HCEC 1CT (cell line): ENCODE results near the gene LRRC4.

Experiments
- DNase-seq: peaks from one replicate; pipeline ENCODE4 v3.0.0-alpha.2; 2017

LRRC4 gene

GRCh38 chr7:128056901-128057300 is 25.7 kb upstream of the LRRC4 start:
- DNase-seq, result peak; percentile 81

DNA sequence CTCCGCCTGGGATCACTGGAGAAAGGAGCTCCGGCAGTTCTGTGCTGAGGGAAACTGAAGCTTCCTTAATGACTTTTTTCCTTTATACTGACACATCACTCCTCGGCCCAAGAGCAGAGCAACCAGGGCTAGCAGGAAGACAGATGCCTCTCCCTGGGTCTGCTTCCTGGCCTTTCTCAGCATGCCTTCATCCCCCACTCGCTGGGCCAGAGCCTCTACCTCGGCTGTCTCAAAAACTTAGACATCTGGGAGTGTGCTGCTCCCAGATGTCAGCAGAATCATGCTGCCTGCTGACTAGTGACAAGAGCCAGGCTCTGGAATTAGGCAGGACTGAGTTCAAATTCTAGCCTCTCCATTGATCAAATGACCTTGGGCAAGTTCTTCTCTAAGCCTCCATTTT is 24.4 kb upstream of the LRRC4 start:
- no peak for DNase-seq

DNA sequence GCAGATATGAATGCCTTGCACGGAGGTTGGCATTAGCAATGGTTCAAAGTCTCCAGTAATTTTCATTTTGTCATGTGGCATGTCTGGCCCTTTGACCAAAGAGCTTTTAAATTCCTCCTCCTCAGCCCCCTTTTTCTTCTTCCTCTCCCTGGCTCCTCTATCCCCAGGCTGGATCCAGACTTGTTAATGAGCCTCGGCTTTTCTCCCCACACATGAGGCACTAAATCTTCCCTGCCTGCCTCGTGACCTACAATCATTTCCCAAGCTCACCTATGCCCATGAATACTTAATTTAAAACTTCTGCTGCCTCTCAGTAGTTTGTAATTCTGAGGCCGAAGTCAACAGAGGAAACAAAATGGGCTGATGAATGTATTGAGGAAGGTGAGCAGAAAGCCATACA is 23.3 kb upstream of the LRRC4 start:
- DNase-seq, result no peak

DNA sequence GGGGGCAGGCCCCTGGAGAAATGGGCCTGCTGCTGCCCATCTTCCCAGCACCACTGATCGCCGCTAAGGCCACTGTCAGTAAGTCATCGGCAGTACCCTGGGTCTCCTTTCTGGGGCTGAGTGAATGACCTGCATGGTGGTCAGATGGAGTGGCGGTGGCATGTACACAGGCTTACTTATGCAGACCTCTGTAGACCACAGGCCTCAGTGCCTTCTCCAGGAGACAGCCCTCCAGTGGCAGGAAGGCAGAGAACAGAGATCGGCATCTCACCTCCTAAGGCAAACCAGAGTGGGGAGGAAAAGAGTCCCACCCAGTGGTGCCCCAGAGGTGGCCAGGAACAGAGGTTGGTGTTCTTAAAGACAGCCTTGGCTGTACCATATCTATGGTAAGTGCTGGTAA is 22.8 kb upstream of the LRRC4 start:
- no peak for DNase-seq

DNA sequence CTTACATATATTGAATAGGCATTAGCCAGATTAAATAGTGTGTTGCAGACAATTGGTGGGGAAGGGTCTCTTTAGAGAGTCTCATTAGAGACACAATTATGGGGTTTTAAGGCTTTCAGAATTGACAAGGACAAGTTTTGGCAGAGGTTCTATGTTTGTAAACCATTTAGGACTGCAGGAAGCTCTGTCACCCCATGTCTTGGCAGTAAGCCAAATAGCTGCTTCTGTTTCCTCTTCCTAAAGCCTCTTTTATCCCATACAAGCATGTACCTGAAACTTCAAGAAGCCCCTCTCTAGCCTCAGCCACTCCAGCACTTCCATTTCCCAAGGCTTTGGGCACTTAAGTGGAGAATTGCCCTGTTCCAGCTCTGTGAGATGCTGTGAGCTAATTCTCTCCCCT is 21.8 kb upstream of the LRRC4 start:
- peak; percentile 28 for DNase-seq

DNA sequence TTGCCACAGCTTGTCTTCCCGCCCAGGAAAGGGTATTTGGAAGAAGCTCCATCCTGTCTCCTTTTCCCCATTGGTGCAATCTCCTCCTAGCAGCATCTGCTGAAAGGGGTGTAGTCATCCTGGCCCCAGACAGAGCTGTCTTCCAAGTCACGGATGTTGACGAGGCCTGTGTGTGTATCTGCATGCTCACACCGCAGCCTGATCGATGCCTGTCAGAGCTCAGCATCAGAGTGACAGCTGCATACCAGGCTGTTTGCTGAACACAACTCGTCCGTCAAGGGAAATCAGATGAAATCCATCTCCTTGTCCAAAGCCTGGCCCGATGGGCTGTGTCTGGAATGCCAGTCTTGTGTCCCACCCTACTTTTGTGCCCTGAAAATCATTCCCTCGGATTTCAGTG is 21.2 kb upstream of the LRRC4 start:
- no peak for DNase-seq

- DNase-seq, result peak; percentile 30
Observed at GRCh38 chr7:128045766-128046165, 14.5 kb upstream of the LRRC4 start.

DNA sequence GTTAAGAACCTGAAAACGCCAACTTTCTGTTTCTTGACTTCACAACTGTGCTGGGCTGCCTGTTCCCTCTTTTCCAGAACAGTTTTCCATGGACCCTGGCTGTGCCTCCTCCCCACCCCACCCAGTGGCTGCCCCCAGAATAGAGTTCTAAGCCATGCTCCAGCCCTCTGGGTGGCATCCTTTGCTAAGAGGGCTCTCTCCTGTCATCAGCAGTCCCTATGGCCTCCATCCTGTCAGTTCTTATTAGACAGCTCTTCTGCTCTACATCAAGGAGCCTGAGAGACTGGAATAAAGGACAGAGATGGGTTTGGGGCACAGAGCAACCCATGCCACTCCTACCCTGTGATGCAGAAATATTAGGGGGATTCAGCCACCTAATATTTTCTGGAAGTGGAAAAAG is 13.9 kb upstream of the LRRC4 start:
- no peak for DNase-seq

DNA sequence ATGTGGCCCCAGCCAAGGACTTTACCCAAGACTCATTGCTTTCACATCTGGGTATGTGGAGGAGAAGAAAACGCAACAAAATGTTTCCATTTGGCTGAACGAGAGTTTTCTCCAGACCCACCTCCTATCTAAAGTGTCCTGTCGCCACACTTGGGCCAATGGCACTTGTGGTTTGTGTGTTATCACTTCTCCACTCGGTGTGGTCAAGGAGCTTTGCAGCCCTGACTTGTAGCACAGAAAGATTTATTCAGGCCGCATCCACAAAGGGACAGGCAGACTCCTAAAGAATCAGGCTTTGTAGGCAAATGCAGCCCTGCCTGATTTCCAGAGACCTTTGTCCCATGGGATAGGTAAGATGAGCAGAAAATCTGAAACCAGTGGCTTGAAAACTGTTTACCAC is 12.8 kb upstream of the LRRC4 start:
- no peak for DNase-seq

- DNase-seq, result no peak
Observed at GRCh38 chr7:128042012-128042411, 10.8 kb upstream of the LRRC4 start.

DNA sequence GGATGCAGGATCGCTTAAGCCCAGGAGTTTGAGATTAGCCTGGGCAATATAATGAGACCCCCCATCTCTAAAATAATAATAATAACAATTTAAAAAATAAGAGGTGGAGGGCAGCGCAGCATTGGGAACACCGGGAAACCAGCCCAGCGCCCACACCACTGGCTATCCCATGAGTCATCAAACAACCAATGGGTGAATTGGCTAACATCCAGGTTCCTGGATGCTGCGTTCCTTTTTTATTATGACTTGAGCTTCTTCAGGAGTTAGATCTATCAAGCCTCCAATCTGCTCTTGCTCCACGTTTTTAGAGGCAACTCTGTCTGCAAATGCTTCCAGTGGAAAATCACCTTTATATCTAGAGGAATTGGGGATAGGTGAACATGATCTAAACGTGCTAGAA is 10.0 kb upstream of the LRRC4 start:
- peak; percentile 73 for DNase-seq

DNA sequence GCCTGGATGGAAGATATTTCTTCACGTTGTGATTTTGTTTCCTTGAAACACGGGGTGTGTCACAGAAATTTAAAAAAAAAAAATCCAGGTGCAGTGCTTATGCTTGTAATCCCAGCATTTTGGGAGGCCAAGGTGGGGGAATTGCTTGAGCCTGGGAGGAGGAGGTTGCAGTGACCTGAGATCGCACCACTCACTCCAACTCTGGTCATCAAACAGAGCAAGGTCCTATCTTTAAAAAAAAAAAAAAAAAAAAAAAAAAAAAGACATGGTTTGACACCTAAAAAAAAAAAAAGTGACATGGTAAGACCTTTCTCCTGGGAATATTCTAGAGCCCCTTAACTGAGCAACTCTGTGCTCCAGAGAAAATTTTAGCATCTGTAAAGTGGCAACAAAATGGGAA is 9.0 kb upstream of the LRRC4 start:
- DNase-seq, result no peak

GRCh38 chr7:128039544-128039953 is 8.3 kb upstream of the LRRC4 start:
- no peak for DNase-seq

DNA sequence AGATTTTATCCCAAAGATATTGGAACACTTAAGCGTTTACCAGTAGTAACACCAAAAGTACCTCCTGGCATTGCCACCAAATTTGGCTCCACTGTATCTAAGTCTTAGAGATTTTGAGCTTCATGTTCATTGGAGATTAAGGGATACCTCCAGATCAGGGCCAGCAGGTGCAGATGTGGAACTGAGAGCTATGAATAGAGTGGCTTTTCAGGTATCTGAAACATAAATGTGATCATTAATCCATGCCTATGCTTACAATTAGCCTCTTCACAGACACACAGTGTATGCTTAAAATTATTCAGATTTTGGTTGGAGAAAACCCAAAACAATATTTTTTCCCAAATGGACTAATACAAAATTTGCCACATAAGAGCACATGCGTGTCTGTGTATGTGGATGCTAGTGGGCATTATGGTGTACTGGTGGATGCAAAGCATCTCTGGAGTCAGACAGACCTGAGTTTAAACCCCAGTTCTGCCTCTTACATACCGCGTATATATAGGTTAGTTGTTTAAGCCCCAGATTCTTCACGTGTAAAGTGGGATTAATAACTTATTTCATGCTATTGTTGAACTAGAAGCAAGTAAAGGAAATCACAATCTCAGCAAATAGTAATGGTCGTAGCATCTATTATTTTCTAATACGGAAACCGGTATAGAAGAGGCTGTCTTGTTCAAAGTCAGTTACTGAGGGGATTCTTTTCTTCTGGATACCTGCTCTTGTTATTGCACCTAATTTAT is 6.8 kb upstream of the LRRC4 start:
- no peak for DNase-seq

DNA sequence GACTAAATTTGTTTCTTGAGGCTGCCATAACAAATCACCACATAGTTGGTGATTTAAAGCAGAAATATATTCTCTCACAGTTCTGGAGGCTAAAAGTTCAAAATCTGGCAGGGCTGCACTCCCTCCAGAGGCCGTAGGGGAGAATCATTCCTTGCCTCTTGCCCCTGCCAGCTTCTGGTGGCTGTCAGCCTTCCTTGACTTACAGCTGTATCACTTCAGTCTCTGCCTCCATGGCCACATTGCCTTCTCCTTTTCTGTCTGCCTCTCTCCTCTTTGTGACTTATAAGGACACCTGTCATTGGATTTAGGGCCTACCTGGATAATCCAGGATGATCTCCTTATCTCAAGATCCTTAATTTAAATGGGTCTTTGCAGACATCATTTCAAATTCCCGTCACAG is 5.8 kb upstream of the LRRC4 start:
- DNase-seq, result no peak

DNA sequence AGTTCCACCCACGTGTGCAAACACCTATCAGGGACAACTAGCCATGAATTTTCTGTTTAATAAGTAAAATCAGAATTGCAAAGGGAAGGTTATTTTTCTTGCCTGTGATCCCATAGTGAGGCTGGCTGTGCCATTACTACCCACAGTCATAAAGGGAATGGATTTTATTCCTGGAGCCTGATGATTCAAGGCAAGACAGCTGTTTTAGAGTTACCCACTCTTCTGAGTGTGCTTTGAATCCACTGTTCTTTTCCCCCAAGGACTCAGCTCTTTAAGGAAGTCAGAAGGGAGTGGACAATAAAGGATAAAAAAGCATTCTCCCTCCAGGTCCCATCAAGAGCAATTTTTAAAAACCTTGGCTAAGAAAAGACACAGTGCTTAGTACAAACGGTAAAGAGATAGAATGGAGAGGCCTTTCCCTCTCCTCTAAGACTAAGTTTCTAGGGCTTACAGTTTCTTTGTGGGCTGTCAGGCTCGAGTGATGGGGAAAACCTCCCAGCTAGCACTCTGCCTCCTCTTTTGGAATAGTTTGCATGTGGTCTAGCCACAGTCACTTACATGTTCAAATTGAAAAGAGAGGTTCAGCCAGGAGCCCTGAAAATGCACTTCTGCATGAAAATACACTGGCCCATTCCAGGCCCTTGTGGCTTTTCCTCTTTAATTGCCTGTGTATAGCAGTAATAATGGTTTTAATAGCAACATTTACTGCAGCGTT is 5.1 kb upstream of the LRRC4 start:
- DNase-seq, result no peak

- DNase-seq, result no peak
Observed at GRCh38 chr7:128035712-128036111, 4.5 kb upstream of the LRRC4 start.

- DNase-seq, result no peak
Observed at GRCh38 chr7:128034825-128035224, 3.6 kb upstream of the LRRC4 start.

GRCh38 chr7:128033246-128033645 is 2.0 kb upstream of the LRRC4 start:
- no peak for DNase-seq

DNA sequence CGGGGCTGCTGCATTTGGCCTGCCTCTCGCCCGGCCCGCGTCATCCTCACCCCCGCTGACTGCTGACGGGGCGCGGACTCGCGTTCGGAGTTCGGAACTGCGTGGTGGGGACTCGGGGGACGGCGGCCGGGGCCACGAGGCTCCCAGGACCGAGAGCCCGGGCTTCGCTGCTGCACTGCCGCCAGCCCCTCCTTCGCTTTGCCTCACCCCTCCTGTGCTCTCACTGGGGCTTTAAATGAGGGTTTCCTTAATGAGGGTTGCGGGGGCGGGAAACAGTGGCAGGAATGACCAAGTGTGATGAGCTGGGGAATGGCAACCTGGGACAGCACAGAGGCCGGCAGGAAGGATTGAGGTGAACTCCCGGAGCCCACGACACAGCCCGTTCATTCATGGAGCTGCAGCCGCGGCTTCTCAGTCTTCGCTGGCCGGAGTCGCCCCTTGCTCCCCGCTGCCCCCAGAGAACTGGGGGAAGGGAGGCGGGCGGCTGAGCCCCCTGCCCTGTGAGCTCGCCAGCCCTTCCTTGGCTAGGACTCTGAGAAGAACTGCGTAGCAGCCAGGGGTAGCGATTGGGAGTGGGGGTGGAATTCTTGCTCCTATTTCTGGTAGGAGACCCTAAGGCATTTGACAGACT is 1.5 kb upstream of the LRRC4 start:
- DNase-seq, result peak; percentile 11

GRCh38 chr7:128031901-128032604 is 816 bp upstream of the LRRC4 start:
- peak; percentile 93 for DNase-seq

- no peak for DNase-seq
Observed at GRCh38 chr7:128030263-128030653, 979 bp downstream of the LRRC4 start.

GRCh38 chr7:128029405-128029995 is 1.7 kb downstream of the LRRC4 start:
- no peak for DNase-seq
